Nucleus accumbens (tissue), 56 donors: ENCODE measurements around the gene RBMS1.
A peak's percentile ranks its signal among the peaks of the same experiment; 100 is the strongest.

Experiments
- DNase-seq, 56 donors: peaks; one replicate each; lab custom pipeline; 2025; lab: John Stamatoyannopoulos, UW

RBMS1 gene

GRCh38 chr2:160292225-160292624 is 201.4 kb downstream of the RBMS1 start:
- DNase-seq: no peak

DNA sequence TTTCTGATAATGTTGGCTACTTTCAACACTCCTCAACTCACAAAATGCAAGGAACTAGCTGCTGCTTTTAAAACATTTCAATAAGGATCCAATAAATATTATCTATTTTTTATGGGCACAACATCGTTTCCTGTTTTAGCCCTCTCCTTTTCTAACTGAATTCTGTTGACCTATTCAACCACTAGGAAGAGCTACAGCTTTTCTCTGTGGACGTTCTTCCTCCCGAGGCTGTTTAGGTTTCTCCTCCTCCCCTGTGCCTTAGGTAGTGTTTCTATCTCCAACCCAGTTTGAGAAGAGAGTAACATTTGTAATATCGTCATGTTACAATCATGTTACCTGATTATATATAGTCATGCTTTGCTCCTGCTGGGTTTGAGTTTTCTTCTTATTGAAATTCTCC is 202.2 kb downstream of the RBMS1 start:
- no peak for DNase-seq

DNA sequence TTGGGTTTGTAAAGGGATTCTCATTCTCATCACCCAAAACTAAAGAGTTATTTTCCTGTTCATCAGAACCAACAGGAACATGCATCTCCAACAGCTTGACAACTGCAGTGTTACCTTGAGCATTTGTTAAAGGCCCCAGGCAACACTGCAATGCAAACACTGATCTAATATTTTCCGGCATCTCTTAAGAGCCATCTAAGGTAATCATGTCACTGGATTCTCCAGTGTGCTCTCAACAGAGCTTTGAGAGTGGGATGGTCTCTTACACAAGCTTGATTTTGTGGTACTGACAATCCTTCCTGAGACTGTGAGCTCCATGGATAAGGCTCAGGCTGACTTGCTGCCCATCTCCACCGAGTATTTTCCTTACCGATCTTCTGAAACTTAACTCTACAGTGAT is 203.0 kb downstream of the RBMS1 start:
- no peak for DNase-seq

GRCh38 chr2:160289831-160290230 is 203.8 kb downstream of the RBMS1 start:
- DNase-seq: no peak

DNA sequence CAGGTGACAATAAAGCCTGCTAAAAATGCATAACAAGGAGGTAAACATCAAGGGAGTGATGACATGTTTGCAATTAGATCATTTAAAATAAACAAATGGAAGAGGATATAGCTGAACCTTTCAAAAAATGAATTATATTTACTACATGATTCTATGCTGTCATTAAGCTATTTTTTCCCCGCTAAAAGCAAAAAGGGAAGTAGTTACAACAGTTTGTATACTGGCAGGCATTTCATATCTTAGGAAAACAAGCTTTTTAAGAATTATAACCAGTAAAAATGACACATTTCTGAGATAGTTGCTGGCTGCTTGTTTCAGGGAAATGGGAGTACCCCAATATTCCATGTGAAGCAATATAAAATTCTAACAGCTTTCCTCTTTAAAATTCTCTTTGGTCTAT is 204.5 kb downstream of the RBMS1 start:
- no peak for DNase-seq

GRCh38 chr2:160288324-160288723 is 205.3 kb downstream of the RBMS1 start:
- DNase-seq: no peak

DNA sequence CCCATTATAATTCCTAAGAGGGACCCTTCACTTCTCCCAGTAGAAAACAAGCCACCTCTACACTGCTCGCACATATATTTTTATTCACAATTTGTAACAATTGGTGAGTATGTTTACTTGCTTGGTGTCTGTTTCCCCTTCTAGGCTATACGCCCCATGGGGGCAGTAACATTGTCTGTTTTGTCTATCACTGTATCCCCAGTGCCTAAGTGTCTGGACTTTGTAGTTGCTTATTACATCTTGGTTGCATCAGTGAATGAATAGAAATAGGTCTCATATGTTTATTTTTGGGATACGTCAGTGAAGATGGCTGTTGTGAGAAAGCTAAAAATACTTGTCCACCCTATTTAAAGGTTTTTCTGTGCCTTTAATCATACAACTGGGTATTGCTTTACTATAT is 206.1 kb downstream of the RBMS1 start:
- DNase-seq: no peak

- no peak for DNase-seq
These were observed 207.1 kb downstream of the RBMS1 start for GRCh38 chr2:160286551-160286950.

DNA sequence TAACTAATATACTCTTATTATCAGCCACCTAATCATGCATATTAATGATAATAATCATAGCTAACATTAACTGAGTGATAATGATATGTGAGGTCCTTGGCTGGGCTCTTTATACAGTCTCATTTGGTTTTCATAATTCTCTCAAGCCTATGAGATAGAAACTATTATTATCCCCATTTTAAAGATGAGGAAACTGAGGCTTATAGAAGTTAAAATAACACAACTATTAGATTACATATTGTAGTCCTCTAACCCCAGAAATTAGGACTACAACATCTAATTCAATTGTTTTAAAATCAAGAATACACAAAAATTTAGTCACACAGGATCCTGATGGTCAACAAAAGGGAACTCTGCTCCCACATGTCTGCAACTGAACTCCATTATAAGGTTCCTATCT is 209.9 kb downstream of the RBMS1 start:
- DNase-seq: no peak

GRCh38 chr2:160282063-160282580 is 211.5 kb downstream of the RBMS1 start:
- DNase-seq: no peak

DNA sequence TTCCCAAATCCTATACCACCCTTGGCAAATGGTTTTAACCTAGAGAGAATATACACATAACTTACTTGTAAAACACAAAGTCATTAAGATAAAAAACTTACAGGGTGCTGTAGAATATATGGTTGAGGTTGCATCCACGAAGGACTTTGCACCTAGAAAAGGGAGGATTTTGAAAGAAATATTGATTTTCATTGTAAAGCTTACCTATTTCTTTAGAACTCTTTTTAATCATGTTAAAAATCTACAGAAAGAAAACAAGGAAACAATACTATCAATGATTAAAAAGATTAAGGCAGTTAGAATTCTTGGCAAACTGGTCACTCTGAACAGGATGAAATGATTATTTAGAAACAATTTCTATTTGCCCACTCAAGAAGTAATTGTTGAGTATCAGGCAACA is 212.4 kb downstream of the RBMS1 start:
- no peak for DNase-seq

- DNase-seq: no peak
These were observed 213.7 kb downstream of the RBMS1 start for GRCh38 chr2:160279813-160280465.

- no peak for DNase-seq
These were observed 214.8 kb downstream of the RBMS1 start for GRCh38 chr2:160278879-160279177.

GRCh38 chr2:160278101-160278878 is 215.3 kb downstream of the RBMS1 start:
- DNase-seq: peak in 1 of 56 donors; percentile 0

DNA sequence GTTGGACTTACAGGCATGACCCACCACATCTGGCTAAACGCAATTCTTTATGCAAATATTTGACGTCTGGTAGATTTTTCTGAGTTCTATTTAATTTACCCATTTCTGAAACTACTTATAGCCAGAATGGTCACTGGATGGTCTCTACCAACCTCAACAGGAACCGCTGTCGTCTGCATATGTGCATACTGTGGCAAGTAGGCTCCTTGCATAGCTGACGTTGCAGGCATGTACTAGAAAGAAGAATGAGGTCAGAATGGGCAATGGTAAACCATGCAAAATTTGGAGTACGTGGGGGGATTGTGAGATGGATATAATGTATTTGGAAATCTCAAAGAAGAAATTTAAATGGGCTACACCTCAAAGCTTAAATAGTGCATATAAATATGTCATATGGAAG is 216.5 kb downstream of the RBMS1 start:
- no peak for DNase-seq

DNA sequence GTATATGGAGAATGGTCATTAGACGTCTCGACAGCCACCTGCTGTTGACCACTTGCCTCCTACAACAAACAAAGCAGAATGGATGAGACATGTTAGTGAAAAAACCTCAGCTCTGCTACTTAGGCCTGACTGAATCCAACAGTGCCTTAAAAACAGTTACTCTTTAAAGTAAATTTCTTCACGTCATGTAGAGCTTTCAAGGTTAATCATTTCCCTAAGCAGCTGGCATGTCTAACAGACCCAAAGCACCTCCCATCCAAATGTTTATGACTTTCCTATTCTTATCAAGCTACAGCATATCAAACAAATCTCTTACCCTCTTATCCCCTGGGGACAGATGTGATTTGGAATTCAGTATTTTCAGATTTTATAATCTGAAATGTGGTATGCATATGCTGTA is 218.0 kb downstream of the RBMS1 start:
- DNase-seq: no peak

DNA sequence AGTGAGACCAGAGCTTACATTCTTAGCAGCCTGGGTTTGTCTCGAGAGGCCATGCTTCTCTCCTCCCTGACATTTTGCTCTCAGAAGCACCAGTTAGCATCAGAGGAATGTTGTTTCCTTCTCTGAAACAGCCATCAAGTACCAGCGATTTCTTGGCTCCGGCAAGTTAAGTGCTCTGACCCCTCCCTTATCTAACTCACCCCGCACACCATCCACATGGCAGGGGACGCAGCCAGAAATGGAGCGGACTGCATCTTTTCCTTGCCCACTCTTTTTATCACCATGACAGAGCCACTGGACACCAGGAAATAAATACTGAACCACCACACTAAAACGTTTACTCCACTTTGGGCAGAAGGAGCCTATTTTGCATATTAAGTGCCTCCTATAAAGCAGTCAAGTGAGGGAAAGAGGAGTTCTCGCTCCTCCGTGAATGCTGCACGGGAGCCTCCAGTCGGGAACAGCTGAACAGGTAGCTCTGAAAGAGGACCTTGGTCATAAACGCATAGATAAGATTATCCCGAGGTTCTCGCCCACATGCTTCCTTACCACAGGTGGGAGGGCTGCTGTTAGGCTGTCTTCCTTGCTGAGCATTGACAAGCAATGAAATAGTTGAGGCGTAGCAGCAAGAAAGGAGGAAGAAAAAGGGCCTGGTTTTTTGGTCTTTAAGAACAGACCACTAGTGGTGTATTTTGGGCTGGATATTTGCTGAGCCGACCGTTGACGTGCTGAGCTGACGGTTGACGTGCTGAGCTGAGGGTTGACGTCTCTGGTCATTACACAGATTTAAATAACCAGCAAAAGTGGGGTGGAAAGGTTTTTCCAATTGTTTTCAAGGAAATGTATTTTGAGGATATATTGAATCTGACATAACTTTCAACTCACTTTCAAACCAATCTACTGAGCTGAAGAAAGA is 222.2 kb downstream of the RBMS1 start:
- DNase-seq: peak in 7 of 56 donors; percentile 7 to 29 (median 14)

GRCh38 chr2:160270571-160271113 is 223.0 kb downstream of the RBMS1 start:
- DNase-seq: peak in 1 of 56 donors; percentile 11

- peak in 52 of 56 donors; percentile 13 to 90 (median 68) for DNase-seq
These were observed 223.6 kb downstream of the RBMS1 start for GRCh38 chr2:160269803-160270570.

DNA sequence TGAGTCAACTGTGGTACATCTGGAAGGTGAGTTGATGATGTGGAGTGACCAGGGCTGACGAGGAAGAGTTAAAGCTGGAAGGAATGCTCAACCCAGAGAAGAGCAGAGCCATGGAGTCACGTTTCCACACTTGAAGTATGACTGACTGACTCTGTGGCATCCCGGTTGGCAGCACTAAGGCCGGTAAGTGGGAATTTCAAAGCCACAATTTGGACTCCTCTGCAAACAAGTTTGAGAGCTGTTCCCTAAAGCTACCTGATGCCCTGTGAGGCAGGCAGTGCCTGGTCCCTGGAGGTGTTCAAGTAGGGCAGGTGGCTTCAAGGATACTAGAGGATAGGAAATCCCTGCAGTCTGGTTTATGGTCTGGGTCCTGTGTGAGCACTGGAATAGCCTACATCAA is 224.2 kb downstream of the RBMS1 start:
- peak in 2 of 56 donors; percentile 38 to 53 for DNase-seq
